Stomach (tissue), 4 donors: ENCODE results near the gene RYR1.

Experiments
- CTCF ChIP-seq, 7 experiments: fragments of 450-650 bp in 4 of 7; fragments of 200-600 bp in 3 of 7; sonication (generic) in 3 of 7; IDR thresholded peaks; one replicate each; pipeline ENCODE4 v1.5.1; 2016 to 2019; ENCODE audit warnings: antibody characterized with exemption in 7 of 7, control low read depth in 2 of 7, mild to moderate bottlenecking in 1 of 7
- POLR2A ChIP-seq, 4 donors: fragments of 450-650 bp; IDR thresholded peaks; one replicate each; pipeline ENCODE4 v1.6.1; 2016; ENCODE audit warnings: antibody characterized with exemption in 4 of 4, control low read depth in 2 of 4, mild to moderate bottlenecking in 1 of 4, moderate library complexity in 1 of 4
- POLR2AphosphoS5 ChIP-seq, 3 donors: sonication (generic); formaldehyde crosslinking; IDR thresholded peaks; one replicate each; pipeline ENCODE4 v1.6.1; 2016; ENCODE audit warnings: antibody characterized with exemption in 3 of 3

GRCh38 chr19:38469151-38469550, 35.7 kb downstream of the RYR1 start:
- TF ChIP-seq CTCF (IDR thresholded peaks at IDR 0.05): no peak
- TF ChIP-seq POLR2A (IDR thresholded peaks at IDR 0.05): no peak
- TF ChIP-seq POLR2AphosphoS5 (IDR thresholded peaks at IDR 0.05): no peak
